Measurements from ENCODE around the gene ZNF518B. TPM values are rescaled to one million over a fixed set of nuclear protein-coding genes. Genes with fewer than 3 reads are reported as not detected.

The ZNF518B gene
- total RNA-seq, 1 experiment from 2014 or later: 38.7 TPM

GRCh38 chr4:10492464-10492863, 35.2 kb upstream of the ZNF518B start (continued):
- no peak for TF ChIP-seq CTCF (IDR thresholded peaks at IDR 0.05 in 2 of 3, conservative IDR thresholded peaks at IDR 0.05 in 1 of 3; ENCODE audit: borderline replicate concordance in 1 of 3, insufficient read depth in 1 of 3, low read depth in 2 of 3, low read length in 2 of 3)
- TF ChIP-seq EZH2phosphoT487 (IDR thresholded peaks at IDR 0.05; ENCODE audit: borderline replicate concordance): no peak
- no peak for TF ChIP-seq EZH2 (IDR thresholded peaks at IDR 0.05)
- TF ChIP-seq JUND (IDR thresholded peaks at IDR 0.05): no peak

- TF ChIP-seq CBX3 (IDR thresholded peaks at IDR 0.05; ENCODE audit: low read depth): no peak
- no peak for TF ChIP-seq ZNF274 (IDR thresholded peaks at IDR 0.05; ENCODE audit: low read depth, low read length)
- ChIA-PET RAD21 (ENCODE audit: low non-redundant PET in 1 of 2, low total read pairs in 2 of 2, uncharacterized antibody in 2 of 2, unreplicated experiment in 2 of 2) (no interaction called here), CTCF (no interaction called here), POLR2A (no interaction called here)
- intact Hi-C loops (cut with micrococcal nuclease): no loop called here
- ATAC-seq (no peak), DNase-seq (ENCODE audit: low read depth, low spot score) (no peak)
- H4K20me1 ChIP-seq (ENCODE audit: insufficient read depth): no peaks in the 10 kb centered on the region
- H3K9ac ChIP-seq (ENCODE audit: low read length): no peak overlapping the region
- no TSS peak for BruUV-seq (replicated peaks)
- H3K27me3 ChIP-seq (ENCODE audit: insufficient read depth, low read length): no peaks in the 10 kb centered on the region
- no peak overlapping the region for H3K4me2 ChIP-seq (ENCODE audit: low read length)
- H3K4me3 ChIP-seq (replicated peaks in 1 of 2; ENCODE audit: low read depth in 1 of 2, low read length in 2 of 2): no peak overlapping the region
- no peak overlapping the region for H2AFZ ChIP-seq (ENCODE audit: low read depth, low read length, poor library complexity, severe bottlenecking)
- H3K9me3 ChIP-seq (ENCODE audit: control insufficient read depth in 1 of 2, insufficient read depth in 1 of 2, low read depth in 1 of 2, low read length in 2 of 2): no peaks in the 10 kb centered on the region
- no peaks in the 10 kb centered on the region for H3K79me2 ChIP-seq (ENCODE audit: insufficient read depth, low read length)
- no peak overlapping the region for H3K27ac ChIP-seq (ENCODE audit: low read depth, low read length)
- no peaks in the 10 kb centered on the region for H3K9me2 ChIP-seq (ENCODE audit: insufficient read depth)
- no peaks in the 10 kb centered on the region for H3K4me1 ChIP-seq (ENCODE audit: control insufficient read depth in 1 of 2, insufficient read depth in 2 of 2, low read length in 2 of 2)
- H3K36me3 ChIP-seq (ENCODE audit: control insufficient read depth in 1 of 2, insufficient read depth in 2 of 2, low read length in 2 of 2): no peaks in the 10 kb centered on the region
Observed at GRCh38 chr4:10491401-10491800, 34.2 kb upstream of the ZNF518B start.

GRCh38 chr4:10490996-10491395, 33.8 kb upstream of the ZNF518B start:
- Histone ChIP-seq H3K4me3 (replicated peaks in 1 of 2; ENCODE audit: low read depth in 1 of 2, low read length in 2 of 2) (no peak overlapping the region), H2AFZ (ENCODE audit: low read depth, low read length, poor library complexity, severe bottlenecking) (no peak overlapping the region), H3K27ac (ENCODE audit: low read depth, low read length) (no peak overlapping the region), H3K9me3 (ENCODE audit: control insufficient read depth in 1 of 2, insufficient read depth in 1 of 2, low read depth in 1 of 2, low read length in 2 of 2) (no peaks in the 10 kb centered on the region), H3K9ac (ENCODE audit: low read length) (no peak overlapping the region), H3K4me1 (ENCODE audit: control insufficient read depth in 1 of 2, insufficient read depth in 2 of 2, low read length in 2 of 2) (no peaks in the 10 kb centered on the region), H3K9me2 (ENCODE audit: insufficient read depth) (no peaks in the 10 kb centered on the region), H3K4me2 (ENCODE audit: low read length) (no peak overlapping the region), H3K79me2 (ENCODE audit: insufficient read depth, low read length) (no peaks in the 10 kb centered on the region), H4K20me1 (ENCODE audit: insufficient read depth) (no peaks in the 10 kb centered on the region), H3K36me3 (ENCODE audit: control insufficient read depth in 1 of 2, insufficient read depth in 2 of 2, low read length in 2 of 2) (no peaks in the 10 kb centered on the region), H3K27me3 (ENCODE audit: insufficient read depth, low read length) (no peaks in the 10 kb centered on the region)
- no TSS peak for BruUV-seq (replicated peaks)
- CTCF ChIA-PET: no interaction called here
- DNase-seq (ENCODE audit: low read depth, low spot score) (no peak), ATAC-seq (no peak)
- RAD21 ChIA-PET (ENCODE audit: low non-redundant PET in 1 of 2, low total read pairs in 2 of 2, uncharacterized antibody in 2 of 2, unreplicated experiment in 2 of 2): no interaction called here
- POLR2A ChIA-PET: no interaction called here
- intact Hi-C loops (cut with micrococcal nuclease): no loop called here
- TF ChIP-seq ATF3 (IDR thresholded peaks at IDR 0.05) (no peak), POLR2A (IDR thresholded peaks at IDR 0.05; ENCODE audit: borderline replicate concordance, extremely low read depth, insufficient read depth, insufficient read length) (no peak)
